GM13977 (cell line): ENCODE data around the gene MCM5.
A peak's percentile ranks its signal among the peaks of the same experiment; 100 is the strongest.

ENCODE experiments used
- DNase-seq: peaks from one replicate; pipeline ENCODE4 v3.0.0; 2012; ENCODE audit warnings: low spot score
- in situ Hi-C: fragments of 300-500 bp; cut with MboI; formaldehyde crosslinking; loops from one replicate; pipeline ENCODE4 v1.12.0; 2022; ENCODE audit warnings: low sequenced_read_pairs, low pct_unique_long_range_greater_than_20kb, mixed read lengths, inconsistent platforms; ENCODE audit not compliant: unreplicated experiment
- TF ChIP-seq, protein P1 (sequence below): IDR thresholded peaks from 2 replicates; pipeline ENCODE4 v1.5.1; 2012; ENCODE audit warnings: mild to moderate bottlenecking, control low read depth; ENCODE audit not compliant: insufficient read depth; ENCODE audit errors: extremely low read depth, missing control alignments

MCM5 gene

DNA sequence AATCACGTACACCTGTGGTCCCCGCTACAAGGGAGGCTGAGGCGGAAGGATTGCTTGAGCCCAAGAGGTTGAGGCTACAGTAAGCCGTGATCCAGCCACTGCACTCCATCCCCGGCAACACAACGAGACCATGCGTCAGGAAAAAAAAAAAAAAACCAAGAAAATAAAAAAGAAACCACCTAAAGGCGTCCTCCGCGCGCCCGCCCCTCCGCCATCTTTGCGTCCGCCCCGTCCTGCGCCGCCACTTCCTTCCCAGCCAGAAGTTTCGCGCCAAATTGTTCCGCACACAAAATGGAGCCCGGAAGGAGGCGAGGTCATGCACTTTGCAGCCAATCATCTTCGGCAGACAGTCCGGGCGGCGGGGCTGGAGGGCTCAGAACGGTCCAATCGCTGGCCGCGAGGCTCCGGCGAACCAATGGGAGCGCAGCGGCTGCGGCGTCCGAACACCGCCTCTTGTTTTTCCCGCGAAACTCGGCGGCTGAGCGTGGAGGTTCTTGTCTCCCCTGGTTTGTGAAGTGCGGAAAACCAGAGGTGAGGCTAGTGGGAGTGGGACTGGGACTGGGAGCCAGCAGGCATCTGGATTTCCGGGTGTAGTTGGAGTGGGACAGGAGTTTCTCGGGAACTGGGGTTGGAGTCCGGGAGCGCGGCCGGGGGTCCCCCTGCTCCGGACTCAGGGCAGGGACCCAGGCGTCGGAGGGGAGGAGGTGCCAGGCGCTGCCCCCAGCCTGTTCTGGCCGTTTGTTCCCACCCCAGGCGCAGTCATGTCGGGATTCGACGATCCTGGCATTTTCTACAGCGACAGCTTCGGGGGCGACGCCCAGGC lies at the start of gene MCM5:
Gene MCM5, plus strand, starts transcription at position 463 of the 823 bp plus-strand sequence. Its CDS starts 299 bp downstream, at position 762.
- peak; percentile 98 for DNase-seq
- in situ Hi-C loops, result no loop called here
- TF ChIP-seq, protein P1, sequence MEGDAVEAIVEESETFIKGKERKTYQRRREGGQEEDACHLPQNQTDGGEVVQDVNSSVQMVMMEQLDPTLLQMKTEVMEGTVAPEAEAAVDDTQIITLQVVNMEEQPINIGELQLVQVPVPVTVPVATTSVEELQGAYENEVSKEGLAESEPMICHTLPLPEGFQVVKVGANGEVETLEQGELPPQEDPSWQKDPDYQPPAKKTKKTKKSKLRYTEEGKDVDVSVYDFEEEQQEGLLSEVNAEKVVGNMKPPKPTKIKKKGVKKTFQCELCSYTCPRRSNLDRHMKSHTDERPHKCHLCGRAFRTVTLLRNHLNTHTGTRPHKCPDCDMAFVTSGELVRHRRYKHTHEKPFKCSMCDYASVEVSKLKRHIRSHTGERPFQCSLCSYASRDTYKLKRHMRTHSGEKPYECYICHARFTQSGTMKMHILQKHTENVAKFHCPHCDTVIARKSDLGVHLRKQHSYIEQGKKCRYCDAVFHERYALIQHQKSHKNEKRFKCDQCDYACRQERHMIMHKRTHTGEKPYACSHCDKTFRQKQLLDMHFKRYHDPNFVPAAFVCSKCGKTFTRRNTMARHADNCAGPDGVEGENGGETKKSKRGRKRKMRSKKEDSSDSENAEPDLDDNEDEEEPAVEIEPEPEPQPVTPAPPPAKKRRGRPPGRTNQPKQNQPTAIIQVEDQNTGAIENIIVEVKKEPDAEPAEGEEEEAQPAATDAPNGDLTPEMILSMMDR, result no peak

DNA sequence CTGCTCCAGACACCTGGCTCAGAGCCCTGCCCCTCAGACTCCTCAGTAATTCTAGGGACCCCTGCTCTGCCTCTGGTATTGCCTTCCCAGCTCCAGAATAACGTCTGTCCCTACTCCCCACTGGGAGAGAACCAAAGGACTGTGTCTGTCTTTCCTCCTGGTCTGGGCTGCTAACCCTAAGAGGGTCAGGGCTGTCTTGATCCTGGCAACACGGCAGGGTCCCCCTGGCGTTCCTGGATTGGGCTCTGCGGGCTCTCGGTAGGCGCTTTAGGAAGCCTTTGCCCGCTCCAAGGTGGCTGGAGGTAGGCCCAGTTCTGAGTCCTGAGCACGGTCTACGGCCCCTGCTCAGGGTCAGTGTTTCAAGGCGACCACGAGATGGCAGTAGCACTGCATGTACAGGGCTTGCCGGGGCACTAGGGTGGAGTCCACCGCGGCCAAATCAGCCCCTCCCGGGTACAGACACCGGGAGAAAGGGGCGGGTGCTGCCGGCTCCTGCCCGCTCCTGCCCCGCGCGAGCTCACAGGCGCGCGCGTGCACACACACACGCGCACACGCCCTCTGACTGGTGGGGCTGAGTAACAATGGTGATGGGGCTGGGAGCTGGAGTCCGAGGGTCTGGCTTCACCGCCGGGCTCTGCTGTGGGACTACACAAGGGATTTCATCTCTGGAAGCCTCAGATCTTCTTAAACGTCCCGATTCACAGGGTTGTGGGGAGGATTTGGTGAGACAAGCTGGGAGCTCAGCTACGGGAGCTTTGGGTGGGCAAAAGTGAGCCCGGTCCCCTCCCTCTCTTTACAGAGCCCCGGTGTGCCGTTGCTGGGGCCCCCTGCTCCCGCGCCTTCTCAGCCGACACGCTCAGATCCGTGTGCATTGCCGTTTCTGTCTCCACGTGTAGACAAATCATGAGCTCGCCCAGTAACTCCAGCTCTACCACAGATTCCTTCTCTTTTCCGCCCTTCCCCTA lies 49.1 kb upstream of the MCM5 start:
- in situ Hi-C loops, result loop anchor here (10.0 kb wide), 2 partner anchors 234 to 774 kb away; no protein-coding TSS in a partner anchor
- TF ChIP-seq, protein P1, result peak; percentile 92
- DNase-seq, result peak; percentile 94

DNA sequence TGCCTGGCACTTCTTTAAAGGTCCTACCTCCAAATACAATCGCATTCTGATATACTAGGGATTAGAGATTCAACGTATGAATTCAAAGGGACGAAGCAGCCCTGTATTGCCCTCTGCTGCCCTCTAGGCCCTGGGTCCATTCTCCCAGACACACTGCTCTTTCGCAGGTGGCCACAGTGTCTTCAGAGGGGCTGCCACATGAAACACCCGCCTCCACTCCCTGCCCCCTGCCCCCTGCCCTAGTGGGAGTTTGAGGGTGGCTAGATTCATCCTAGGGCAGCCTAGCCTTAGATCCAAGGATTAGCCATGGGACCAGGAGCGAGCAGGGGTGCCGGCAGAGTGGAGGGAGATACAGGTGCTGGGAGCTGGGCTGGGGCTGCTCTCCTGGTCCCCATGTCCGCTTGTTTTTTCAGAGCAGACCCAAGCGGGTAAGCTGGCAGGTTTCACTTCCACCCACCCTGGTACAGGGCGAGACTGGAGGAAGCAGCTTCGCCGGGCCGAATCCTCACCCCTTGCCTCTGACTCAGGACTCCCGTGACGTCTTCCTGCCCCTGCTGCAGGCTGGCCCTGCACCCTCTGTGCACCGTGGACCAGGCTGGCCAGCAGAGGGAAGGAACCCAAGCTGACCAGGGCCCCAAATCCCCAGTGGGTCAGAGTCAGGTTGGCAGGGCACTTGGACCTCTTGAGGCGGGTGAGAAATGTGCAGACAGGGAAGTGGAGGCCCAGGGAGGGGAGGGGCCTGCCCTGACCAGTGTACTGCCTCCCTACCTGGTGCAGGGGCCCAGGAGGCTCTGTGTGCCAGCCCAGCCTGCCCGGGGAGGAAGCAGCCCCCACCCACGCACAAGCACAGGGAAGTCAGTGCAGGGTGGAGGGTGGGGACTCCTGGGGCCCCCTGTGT lies 47.5 kb upstream of the MCM5 start:
- in situ Hi-C loops, result loop anchor here (10.0 kb wide), 2 partner anchors 232 to 772 kb away; no protein-coding TSS in a partner anchor
- DNase-seq, result peak; percentile 43

DNA sequence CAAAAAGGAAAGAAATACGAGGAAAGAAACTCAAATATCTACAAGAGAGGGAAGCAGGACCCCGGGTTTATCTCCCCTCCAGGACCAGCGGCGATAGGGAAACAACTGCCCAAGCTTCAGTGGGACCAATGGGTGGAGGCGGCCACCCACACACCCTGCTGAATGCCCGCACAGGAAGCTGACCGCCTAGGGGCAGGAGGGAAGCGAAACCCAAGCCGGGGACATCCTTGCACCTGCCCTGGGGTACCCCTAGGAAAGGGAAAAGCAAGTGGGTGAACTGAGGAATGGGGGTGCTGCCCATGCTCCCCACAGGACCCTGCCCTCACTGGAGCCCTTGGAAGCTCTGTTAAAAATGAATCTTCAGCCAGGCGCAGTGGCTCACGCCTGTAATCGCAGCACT lies 46.6 kb upstream of the MCM5 start:
- no peak for DNase-seq
- in situ Hi-C loops, result loop anchor here (10.0 kb wide), 2 partner anchors 231 to 771 kb away; no protein-coding TSS in a partner anchor
- TF ChIP-seq, protein P1, result no peak

More for the DNA sequence above, 47.5 kb upstream of the MCM5 start:
- TF ChIP-seq, protein P1, result peak; percentile 59

DNA sequence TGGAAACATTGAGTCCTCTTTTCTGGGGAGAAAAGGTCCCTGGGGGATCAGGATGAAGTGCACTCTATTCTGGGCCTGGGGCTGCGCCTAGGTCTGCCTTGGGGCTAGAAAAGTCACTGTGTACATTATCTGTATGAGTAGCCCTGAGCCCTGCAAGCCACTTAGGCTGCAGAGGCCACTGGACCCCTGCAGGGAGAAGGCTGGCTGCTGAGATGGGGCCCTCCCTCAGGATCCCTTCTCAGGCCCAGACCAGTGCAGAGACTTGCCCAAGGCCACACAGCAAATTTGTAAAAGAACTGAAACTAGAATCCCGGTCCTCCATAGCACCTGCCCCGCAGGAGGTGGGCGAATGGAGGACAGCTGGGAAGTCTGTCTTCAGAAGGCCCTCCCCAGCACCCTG lies 45.9 kb upstream of the MCM5 start:
- in situ Hi-C loops, result loop anchor here (10.0 kb wide), 2 partner anchors 231 to 771 kb away; no protein-coding TSS in a partner anchor
- TF ChIP-seq, protein P1, result no peak
- no peak for DNase-seq
